Neuronal stem cell (in vitro differentiated cells): Measurements from ENCODE around the gene C5orf15.
"Not testable (repeated sequence)": the region's sequence is repeated elsewhere in the genome, so short reads cannot be mapped to it uniquely, and the experiment has no call there.

Experiments used
- DNase-seq: peaks from one replicate; pipeline ENCODE4 v3.0.0-alpha.2; 2013; ENCODE audit warnings: low spot score
- H2AFZ ChIP-seq: one replicate; pipeline ENCODE4 v1.6.1; 2013; ENCODE audit warnings: mild to moderate bottlenecking, low read length, inconsistent platforms
- H2AK5ac ChIP-seq: 2 replicates; pipeline ENCODE4 v1.6.1; 2013; ENCODE audit warnings: low read depth, mild to moderate bottlenecking, inconsistent platforms, low read length, moderate library complexity, mixed read lengths
- H2BK120ac ChIP-seq: 2 replicates; pipeline ENCODE4 v1.6.1; 2013; ENCODE audit warnings: low read depth, mild to moderate bottlenecking, inconsistent platforms, low read length, moderate library complexity, mixed read lengths
- H2BK12ac ChIP-seq: one replicate; pipeline ENCODE4 v1.6.1; 2013; ENCODE audit warnings: low read length, inconsistent platforms
- H2BK15ac ChIP-seq: 2 replicates; pipeline ENCODE4 v1.6.1; 2013; ENCODE audit warnings: mild to moderate bottlenecking, low read length, inconsistent platforms, mixed read lengths
- H2BK5ac ChIP-seq: one replicate; pipeline ENCODE4 v1.6.1; 2013; ENCODE audit warnings: inconsistent platforms, mild to moderate bottlenecking, low read length, moderate library complexity
- H3K14ac ChIP-seq: one replicate; pipeline ENCODE4 v1.6.1; 2013; ENCODE audit warnings: low read length, inconsistent platforms
- H3K18ac ChIP-seq: 2 replicates; pipeline ENCODE4 v1.6.1; 2013; ENCODE audit warnings: low read length, inconsistent platforms
- H3K23ac ChIP-seq: 2 replicates; pipeline ENCODE4 v1.6.1; 2013; ENCODE audit warnings: low read depth, mild to moderate bottlenecking, mixed read lengths, low read length, inconsistent platforms; ENCODE audit not compliant: poor library complexity
- H3K27ac ChIP-seq: replicated peaks from 3 replicates; pipeline ENCODE4 v1.5.1; 2013; ENCODE audit warnings: low read length, inconsistent platforms
- H3K27me3 ChIP-seq, 3 experiments: 2 replicates each; pipeline ENCODE4 v1.6.1; 2013; ENCODE audit warnings: low read length in 3 of 3, mild to moderate bottlenecking in 2 of 3, inconsistent platforms in 1 of 3, low read depth in 1 of 3, mixed read lengths in 1 of 3, moderate library complexity in 1 of 3; ENCODE audit not compliant: control insufficient read depth in 3 of 3, insufficient read depth in 3 of 3
- H3K36me3 ChIP-seq, 2 donors: replicated peaks in 1 of 2; 2 replicates each; pipeline ENCODE4 v1.6.1; 2013; ENCODE audit warnings: low read length in 2 of 2; ENCODE audit not compliant: control insufficient read depth in 2 of 2, insufficient read depth in 2 of 2
- H3K4ac ChIP-seq: 2 replicates; pipeline ENCODE4 v1.6.1; 2013; ENCODE audit warnings: inconsistent platforms, mild to moderate bottlenecking, low read length, moderate library complexity
- H3K4me1 ChIP-seq, 2 donors: 1 replicate in 1 of 2; 2 replicates in 1 of 2; pipeline ENCODE4 v1.6.1; 2013; ENCODE audit warnings: low read length in 2 of 2, low read depth in 1 of 2; ENCODE audit not compliant: control insufficient read depth in 2 of 2, insufficient read depth in 1 of 2
- H3K4me2 ChIP-seq: one replicate; pipeline ENCODE4 v1.6.1; 2013; ENCODE audit warnings: mild to moderate bottlenecking, low read length, inconsistent platforms; ENCODE audit not compliant: insufficient read depth, poor library complexity, severe bottlenecking
- H3K4me3 ChIP-seq, 2 donors: 2 replicates each; pipeline ENCODE4 v1.5.1; 2013; ENCODE audit warnings: low read length in 2 of 2, mild to moderate bottlenecking in 2 of 2, inconsistent platforms in 1 of 2, moderate library complexity in 1 of 2
- H3K79me1 ChIP-seq: one replicate; pipeline ENCODE4 v1.6.1; 2013; ENCODE audit warnings: low read depth, mild to moderate bottlenecking, inconsistent platforms, low read length, moderate library complexity
- H3K9ac ChIP-seq: one replicate; pipeline ENCODE4 v1.6.1; 2013; ENCODE audit warnings: mild to moderate bottlenecking, low read depth, low read length, inconsistent platforms; ENCODE audit not compliant: poor library complexity
- H3K9me3 ChIP-seq, 2 donors: replicated peaks in 1 of 2; 2 replicates each; pipeline versions ENCODE3 to v1.6.1; 2013; ENCODE audit warnings: low read length in 2 of 2, mild to moderate bottlenecking in 2 of 2, inconsistent platforms in 1 of 2, low read depth in 1 of 2, mixed read lengths in 1 of 2, moderate library complexity in 1 of 2; ENCODE audit not compliant: control insufficient read depth in 2 of 2, insufficient read depth in 1 of 2
- H4K8ac ChIP-seq: one replicate; pipeline ENCODE4 v1.6.1; 2013; ENCODE audit warnings: low read depth, mild to moderate bottlenecking, inconsistent platforms, low read length, moderate library complexity
- H4K91ac ChIP-seq: one replicate; pipeline ENCODE4 v1.6.1; 2013; ENCODE audit warnings: low read length, low read depth, mild to moderate bottlenecking, inconsistent platforms; ENCODE audit not compliant: poor library complexity
- WGBS, 2 donors: extraction: QIAGEN DNeasy Blood & Tissue Kit; methylation state at CpG; one replicate each; pipeline ENCODE4 v1.1.7; 2013; ENCODE audit warnings: missing lambda C conversion rate in 2 of 2, mixed read lengths in 1 of 2; ENCODE audit not compliant: insufficient read length in 2 of 2, insufficient replicate concordance in 1 of 2; ENCODE audit errors: extremely low coverage in 2 of 2; 5-methylcytosine and 5-hydroxymethylcytosine counted together

Gene C5orf15

GRCh38 chr5:133935991-133936650 lies 32.3 kb downstream of the C5orf15 start:
- not testable (repeated sequence) for H3K4me3 ChIP-seq, H3K4ac ChIP-seq, H3K23ac ChIP-seq, H3K4me1 ChIP-seq, H3K36me3 ChIP-seq, DNase-seq, H3K18ac ChIP-seq, H3K9me3 ChIP-seq, H3K4me2 ChIP-seq, H3K9ac ChIP-seq, H2BK5ac ChIP-seq, H2BK120ac ChIP-seq, H2BK15ac ChIP-seq, H3K27ac ChIP-seq, H2AK5ac ChIP-seq, H2AFZ ChIP-seq, H3K27me3 ChIP-seq, H3K79me1 ChIP-seq, H2BK12ac ChIP-seq, H3K14ac ChIP-seq, H4K8ac ChIP-seq, H4K91ac ChIP-seq
- WGBS, 2 donors, result no CpG with 5 or more reads among the region's 10 CpGs

GRCh38 chr5:133935667-133935940 lies 32.8 kb downstream of the C5orf15 start:
- H2BK15ac ChIP-seq, result no peak overlapping the region
- H3K27ac ChIP-seq, result no peak overlapping the region
- no peak for DNase-seq
- H3K4me3 ChIP-seq, result no peak overlapping the region
- WGBS, 2 donors, result no CpG with 5 or more reads among the region's 5 CpGs
- H3K23ac ChIP-seq, result no peak overlapping the region
- H4K91ac ChIP-seq, result no peak overlapping the region
- H2AK5ac ChIP-seq, result peak overlapping the region; percentile 3
- no peaks in the 10 kb centered on the region for H3K36me3 ChIP-seq
- no peak overlapping the region for H4K8ac ChIP-seq
- no peak overlapping the region for H2BK12ac ChIP-seq
- no peak overlapping the region for H3K9ac ChIP-seq
- H3K4me2 ChIP-seq, result no peak overlapping the region
- H2BK5ac ChIP-seq, result no peak overlapping the region
- H3K14ac ChIP-seq, result no peak overlapping the region
- H3K18ac ChIP-seq, result no peak overlapping the region
- peaks cover 0 to 2% of the 10 kb centered on the region in 2 donors for H3K9me3 ChIP-seq
- H2BK120ac ChIP-seq, result no peak overlapping the region
- peaks cover 0 to 5% (median 2%) of the 10 kb centered on the region in 3 experiments for H3K27me3 ChIP-seq
- H2AFZ ChIP-seq, result no peak overlapping the region
- H3K4me1 ChIP-seq, result peaks cover 0 to 1% of the 10 kb centered on the region in 2 donors
- H3K79me1 ChIP-seq, result no peaks in the 10 kb centered on the region
- H3K4ac ChIP-seq, result no peak overlapping the region

DNA sequence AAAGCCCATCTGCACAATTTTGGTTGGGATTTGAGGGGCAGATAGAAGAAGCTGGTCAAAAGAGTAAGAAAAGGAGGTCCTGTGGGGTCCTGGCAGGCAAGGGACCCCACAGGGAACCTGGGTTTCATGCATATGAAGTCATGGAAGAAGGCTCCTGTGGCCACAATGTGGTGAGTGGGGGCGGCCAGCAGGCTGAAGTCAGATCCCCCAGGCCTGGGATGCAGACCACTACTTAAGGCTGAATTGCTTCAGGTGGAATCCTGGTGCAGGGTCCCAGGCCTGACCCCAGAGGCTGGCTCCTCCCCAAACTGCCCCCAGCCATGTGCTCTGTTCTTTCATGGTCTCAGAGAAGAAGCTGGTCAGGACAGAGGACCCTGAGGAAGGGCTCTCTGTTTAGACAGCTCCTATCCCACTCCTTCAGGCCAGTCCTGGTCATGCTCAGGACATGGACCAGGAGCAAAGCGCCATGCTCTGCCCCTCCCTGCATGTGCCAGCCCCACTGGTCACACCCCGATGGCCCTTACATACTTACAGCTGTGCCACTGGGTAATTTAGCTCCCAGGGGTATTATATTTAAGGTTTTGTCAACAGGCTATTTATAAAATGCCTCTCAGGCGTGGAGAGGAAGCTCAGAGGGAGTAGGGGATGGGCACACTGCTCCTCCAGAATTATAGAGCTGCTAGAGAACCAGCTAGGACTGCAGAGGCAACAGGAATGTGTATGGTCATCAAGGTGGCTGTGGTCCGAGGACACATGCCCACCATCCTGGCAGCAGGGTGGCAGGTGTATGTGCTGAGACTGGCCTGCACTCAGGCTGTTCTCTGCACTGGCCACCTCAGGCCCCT lies 33.4 kb downstream of the C5orf15 start:
- Histone ChIP-seq H3K4me3 (no peak overlapping the region), H3K14ac (no peak overlapping the region), H3K4me2 (no peak overlapping the region), H2BK15ac (no peak overlapping the region), H3K36me3 (no peaks in the 10 kb centered on the region), H3K23ac (no peak overlapping the region), H3K4me1 (peaks cover 0 to 1% of the 10 kb centered on the region in 2 donors), H4K91ac (no peak overlapping the region), H2BK5ac (no peak overlapping the region), H3K9ac (peak overlapping the region; percentile 53), H4K8ac (no peak overlapping the region), H3K27ac (no peak overlapping the region), H3K18ac (peak overlapping the region; percentile 55), H3K79me1 (no peaks in the 10 kb centered on the region), H3K9me3 (peaks cover 0 to 2% of the 10 kb centered on the region in 2 donors), H2AK5ac (peak overlapping the region; percentile 3), H2AFZ (no peak overlapping the region), H3K4ac (no peak overlapping the region), H3K27me3 (peaks cover 0 to 11% (median 2%) of the 10 kb centered on the region in 3 experiments), H2BK12ac (no peak overlapping the region), H2BK120ac (no peak overlapping the region)
- DNase-seq, result no peak
- no CpG with 5 or more reads among the region's 5 CpGs for WGBS, 2 donors

DNA sequence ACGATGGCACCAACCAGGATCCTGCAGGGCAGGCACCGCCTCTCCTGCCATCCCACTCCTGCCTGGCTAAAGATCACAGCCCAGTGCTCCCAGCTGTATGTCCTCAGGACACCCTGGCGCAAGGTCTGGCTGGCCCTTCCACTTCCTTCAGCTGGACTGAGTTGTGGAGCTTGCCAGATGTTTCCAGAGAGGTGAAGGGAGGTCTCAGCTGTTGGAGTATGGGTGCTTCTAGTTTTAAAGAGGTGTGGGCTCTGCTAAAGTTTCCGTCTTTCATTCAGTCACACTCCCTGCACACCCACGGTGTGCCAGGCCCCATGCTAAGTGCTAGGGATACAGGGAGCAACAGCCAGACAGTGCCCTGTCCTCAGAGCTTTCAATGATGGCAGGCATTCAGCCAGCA lies 34.1 kb downstream of the C5orf15 start:
- Histone ChIP-seq H3K14ac (peak overlapping the region; percentile 43), H2BK120ac (no peak overlapping the region), H2AFZ (no peak overlapping the region), H3K4me2 (no peak overlapping the region), H3K4me3 (no peak overlapping the region), H3K36me3 (no peaks in the 10 kb centered on the region), H3K79me1 (no peaks in the 10 kb centered on the region), H4K91ac (no peak overlapping the region), H4K8ac (no peak overlapping the region), H3K9me3 (peaks cover 0 to 2% of the 10 kb centered on the region in 2 donors), H3K9ac (peak overlapping the region; percentile 63), H2BK12ac (peak overlapping the region; percentile 46), H3K4me1 (peaks cover 0 to 1% of the 10 kb centered on the region in 2 donors), H3K27ac (no peak overlapping the region), H2BK15ac (peak overlapping the region; percentile 87), H2BK5ac (no peak overlapping the region), H3K27me3 (peaks cover 0 to 18% (median 2%) of the 10 kb centered on the region in 3 experiments), H3K4ac (peak overlapping the region; percentile 28), H3K18ac (no peak overlapping the region), H3K23ac (no peak overlapping the region), H2AK5ac (peak overlapping the region; percentile 50)
- WGBS, 2 donors, result no CpG with 5 or more reads among the region's 5 CpGs
- DNase-seq, result no peak
